Endothelial cell of umbilical vein (primary cell): ENCODE results near the gene BTBD2.

Experiments used
- CTCF ChIP-seq, 2 donors: IDR thresholded peaks; 1 replicate in 1 of 2; 2 replicates in 1 of 2; pipeline ENCODE4 v1.5.1; 2011; ENCODE audit warnings: low read length in 2 of 2, mild to moderate bottlenecking in 2 of 2, moderate library complexity in 2 of 2, control low read depth in 1 of 2, inconsistent platforms in 1 of 2, low read depth in 1 of 2; ENCODE audit not compliant: insufficient read depth in 1 of 2; ENCODE audit errors: extremely low read depth in 1 of 2
- EZH2 ChIP-seq: IDR thresholded peaks from 2 replicates; pipeline ENCODE4 v1.6.1; 2012; ENCODE audit warnings: borderline replicate concordance, low read depth, mild to moderate bottlenecking, moderate library complexity, low read length, inconsistent platforms; ENCODE audit not compliant: severe bottlenecking
- MAX ChIP-seq: IDR thresholded peaks from 2 replicates; pipeline ENCODE4 v1.6.1; 2011; ENCODE audit not compliant: insufficient read depth, insufficient read length

- no peak for TF ChIP-seq MAX
- TF ChIP-seq CTCF (IDR thresholded peaks at IDR 0.05; ENCODE audit: extremely low read depth in 1 of 2, insufficient read depth in 1 of 2, low read depth in 1 of 2, low read length in 2 of 2), result no peak
- no peak for TF ChIP-seq EZH2
Measured at GRCh38 chr19:1949304-1950101, 66.0 kb downstream of the BTBD2 start.
